PC-9 (cell line): ENCODE results near the gene ITGB5. TPM values are rescaled to one million over a fixed set of nuclear protein-coding genes. Genes with fewer than 3 reads are reported as not detected.
A peak's percentile ranks its signal among the peaks of the same experiment; 100 is the strongest.

Experiments used
- BruUV-seq: library from RNA; stranded (reverse); fragments of 400-500 nt; replicated peaks from 2 replicates; lab custom pipeline; 2021; lab: Mats Ljungman, UMichigan
- CTCF ChIA-PET: fragments of 300-600 bp; sonication (Branson Sonifier 250); formaldehyde crosslinking; loops from one replicate; lab custom pipeline; 2022; ENCODE audit warnings: antibody characterized with exemption; lab: Charles Lee
- POLR2A ChIA-PET: fragments of 300-600 bp; sonication (Branson Sonifier 250); formaldehyde crosslinking; loops from one replicate; lab custom pipeline; 2022; ENCODE audit warnings: antibody characterized with exemption; ENCODE audit not compliant: unreplicated experiment; lab: Charles Lee
- DNase-seq, 2 experiments: peaks; one replicate each; pipeline versions ENCODE4 v3.0.0 to v3.0.0-alpha.2; 2015 to 2022; ENCODE audit warnings: mixed read lengths in 1 of 2
- H2AFZ ChIP-seq: fragments of 200-600 bp; sonication (generic); 2 replicates; pipeline ENCODE4 v1.8.1; 2017; ENCODE audit warnings: antibody characterized with exemption
- H3F3A ChIP-seq: fragments of 200-600 bp; sonication (generic); 2 replicates; pipeline ENCODE4 v1.8.1; 2017; ENCODE audit warnings: antibody characterized with exemption, mild to moderate bottlenecking, low read depth; ENCODE audit not compliant: insufficient read depth
- H3K27ac ChIP-seq: fragments of 200-600 bp; sonication (generic); 2 replicates; pipeline ENCODE4 v1.6.1; 2016; ENCODE audit warnings: mixed run types
- H3K27me3 ChIP-seq: fragments of 200-600 bp; sonication (generic); 2 replicates; pipeline ENCODE4 v1.6.1; 2016; ENCODE audit warnings: low read depth, mixed run types; ENCODE audit not compliant: insufficient read depth
- H3K36me3 ChIP-seq: fragments of 200-600 bp; sonication (generic); 2 replicates; pipeline ENCODE4 v1.6.1; 2016; ENCODE audit warnings: low read depth, mixed run types
- H3K4me1 ChIP-seq: fragments of 200-600 bp; sonication (generic); replicated peaks from 2 replicates; pipeline ENCODE4 v1.6.1; 2016; ENCODE audit warnings: mixed run types; ENCODE audit not compliant: insufficient read depth
- H3K4me2 ChIP-seq: fragments of 200-600 bp; sonication (generic); 2 replicates; pipeline ENCODE4 v1.6.1; 2017; ENCODE audit warnings: mixed run types
- H3K4me3 ChIP-seq: fragments of 200-600 bp; sonication (generic); 2 replicates; pipeline ENCODE4 v1.6.1; 2016; ENCODE audit warnings: mixed run types
- H3K79me2 ChIP-seq: fragments of 200-600 bp; sonication (generic); 2 replicates; pipeline ENCODE4 v1.6.1; 2017; ENCODE audit warnings: low read depth, mixed run types
- H3K9me2 ChIP-seq: fragments of 200-600 bp; sonication (generic); 2 replicates; pipeline ENCODE4 v1.8.1; 2017; ENCODE audit warnings: mild to moderate bottlenecking; ENCODE audit not compliant: insufficient read depth
- H3K9me3 ChIP-seq: fragments of 200-600 bp; sonication (generic); 2 replicates; pipeline ENCODE4 v1.8.1; 2016; ENCODE audit warnings: low read depth; ENCODE audit not compliant: insufficient read depth
- H4K20me1 ChIP-seq: fragments of 200-600 bp; sonication (generic); 2 replicates; pipeline ENCODE4 v1.8.1; 2017; ENCODE audit not compliant: insufficient read depth
- EZH2 ChIP-seq: fragments of 200-600 bp; sonication (generic); IDR thresholded peaks from 2 replicates; pipeline ENCODE4 v1.8.0; 2017; ENCODE audit warnings: antibody characterized with exemption, low read depth
- intact Hi-C: fragments of 100-400 bp; cut with micrococcal nuclease; formaldehyde crosslinking; loops from one replicate; pipeline ENCODE4 v1.10.0; 2022; ENCODE audit not compliant: unreplicated experiment
- total RNA-seq: library from RNA; stranded (reverse); gene quantifications from 2 replicates; pipeline ENCODE4 v1.2.3, GENCODE V29; 2021
- TF ChIP-seq, protein P1 (sequence below): fragments of 200-600 bp; sonication (generic); conservative IDR thresholded peaks from 2 replicates; pipeline ENCODE4 v1.6.1; 2017; ENCODE audit warnings: mixed run types, antibody characterized with exemption, mild to moderate bottlenecking, moderate library complexity

Gene ITGB5
- total RNA-seq, 1 experiment from 2014 or later: 226 TPM

DNA sequence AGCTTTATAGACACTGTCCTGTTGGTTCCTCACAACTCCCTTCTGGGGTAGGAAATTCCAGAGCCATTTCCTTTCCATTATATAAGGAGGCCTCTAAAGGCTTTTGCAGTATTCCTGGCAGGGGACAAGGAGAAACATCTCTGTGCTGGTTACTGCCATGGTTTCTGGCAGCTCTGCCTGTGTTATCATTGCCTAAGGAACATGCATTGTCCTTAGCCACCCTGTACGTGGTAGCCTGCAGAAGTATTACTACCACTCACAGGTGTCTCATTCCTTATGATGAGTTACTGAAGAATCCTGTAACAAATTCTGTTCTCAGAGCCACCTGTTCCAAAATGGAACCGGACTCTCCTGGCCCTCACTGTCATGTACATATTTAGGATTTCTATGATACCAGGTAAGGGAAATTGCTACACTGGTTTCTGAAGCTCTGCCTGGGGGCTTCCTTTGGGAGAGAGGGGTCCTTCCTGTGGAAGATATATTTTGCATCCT, 98.9 kb downstream of the ITGB5 start:
- Histone ChIP-seq H3K9me3 (no peaks in the 10 kb centered on the region), H3K36me3 (0 out of 2 replicates have a peak, but pooled peaks cover 10% of the 10 kb centered on the region), H4K20me1 (peaks cover 3% of the 10 kb centered on the region), H2AFZ (no peak overlapping the region), H3K79me2 (no peaks in the 10 kb centered on the region), H3K4me3 (no peak overlapping the region), H3K4me1 (peaks cover 12% of the 10 kb centered on the region), H3K4me2 (no peak overlapping the region), H3K27ac (no peak overlapping the region), H3F3A (peaks cover 11% of the 10 kb centered on the region), H3K9me2 (no peaks in the 10 kb centered on the region), H3K27me3 (no peaks in the 10 kb centered on the region)
- intact Hi-C loops: no loop called here
- no peak for DNase-seq
- no TSS peak for BruUV-seq
- ChIA-PET POLR2A (no interaction called here), CTCF (interaction anchor here (3.3 kb wide), 1 partner anchor 113 kb away, joined by 36 read pairs; no protein-coding TSS in a partner anchor)
- no peak for TF ChIP-seq EZH2
- TF ChIP-seq, protein P1, sequence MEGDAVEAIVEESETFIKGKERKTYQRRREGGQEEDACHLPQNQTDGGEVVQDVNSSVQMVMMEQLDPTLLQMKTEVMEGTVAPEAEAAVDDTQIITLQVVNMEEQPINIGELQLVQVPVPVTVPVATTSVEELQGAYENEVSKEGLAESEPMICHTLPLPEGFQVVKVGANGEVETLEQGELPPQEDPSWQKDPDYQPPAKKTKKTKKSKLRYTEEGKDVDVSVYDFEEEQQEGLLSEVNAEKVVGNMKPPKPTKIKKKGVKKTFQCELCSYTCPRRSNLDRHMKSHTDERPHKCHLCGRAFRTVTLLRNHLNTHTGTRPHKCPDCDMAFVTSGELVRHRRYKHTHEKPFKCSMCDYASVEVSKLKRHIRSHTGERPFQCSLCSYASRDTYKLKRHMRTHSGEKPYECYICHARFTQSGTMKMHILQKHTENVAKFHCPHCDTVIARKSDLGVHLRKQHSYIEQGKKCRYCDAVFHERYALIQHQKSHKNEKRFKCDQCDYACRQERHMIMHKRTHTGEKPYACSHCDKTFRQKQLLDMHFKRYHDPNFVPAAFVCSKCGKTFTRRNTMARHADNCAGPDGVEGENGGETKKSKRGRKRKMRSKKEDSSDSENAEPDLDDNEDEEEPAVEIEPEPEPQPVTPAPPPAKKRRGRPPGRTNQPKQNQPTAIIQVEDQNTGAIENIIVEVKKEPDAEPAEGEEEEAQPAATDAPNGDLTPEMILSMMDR: no peak

DNA sequence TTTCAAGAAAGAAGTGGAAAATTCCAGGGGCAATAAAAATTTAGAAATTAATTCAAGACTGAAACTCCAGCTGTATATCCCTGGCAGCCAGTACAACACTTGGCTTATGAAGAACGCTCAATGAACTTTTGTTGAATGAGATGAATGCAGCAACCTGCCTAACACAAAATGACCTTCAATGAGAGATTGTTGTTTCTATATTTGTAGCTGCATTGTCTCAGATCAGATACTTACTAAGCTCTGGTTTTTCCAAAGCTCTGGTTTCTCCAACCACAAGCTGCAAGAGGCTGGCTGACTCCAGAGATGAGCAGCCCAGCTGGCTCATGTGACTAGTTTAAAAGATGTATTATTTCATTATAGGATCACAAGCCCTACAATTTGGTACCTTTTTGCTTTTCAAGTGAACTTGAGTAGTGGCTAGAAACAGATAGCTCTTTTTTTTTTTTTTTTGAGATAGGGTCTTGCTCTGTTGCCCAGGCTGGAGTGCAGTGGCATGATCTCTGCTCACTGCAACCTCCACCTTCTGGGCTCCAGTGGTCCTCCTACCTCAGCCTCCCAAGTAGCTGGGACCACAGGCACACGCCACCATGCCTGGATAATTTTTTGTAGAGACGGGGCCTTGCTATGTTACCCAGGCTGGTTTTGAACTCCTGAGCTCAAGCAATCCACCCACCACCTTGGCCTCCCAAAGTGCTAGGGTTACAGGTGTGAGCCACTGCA, 99.5 kb downstream of the ITGB5 start:
- peaks cover 4% of the 10 kb centered on the region for H4K20me1 ChIP-seq
- H3K36me3 ChIP-seq: 0 out of 2 replicates have a peak, but pooled peaks cover 8% of the 10 kb centered on the region
- POLR2A ChIA-PET: interaction anchor here (0.7 kb wide), 1 partner anchor 586 kb away, joined by 5 read pairs; no protein-coding TSS in a partner anchor
- TF ChIP-seq, protein P1: no peak
- TF ChIP-seq EZH2: no peak
- no peaks in the 10 kb centered on the region for H3K79me2 ChIP-seq
- CTCF ChIA-PET: interaction anchor here (0.5 to 3.3 kb wide), 4 partner anchors 56 to 122 kb away, joined by 4 to 36 read pairs (median 9); no protein-coding TSS in a partner anchor
- no peak for DNase-seq
- 0 out of 2 replicates have a peak overlapping the region, but pooled peaks have one; percentile 1 for H3K4me2 ChIP-seq
- no peak overlapping the region for H2AFZ ChIP-seq
- no peaks in the 10 kb centered on the region for H3K9me2 ChIP-seq
- H3K27me3 ChIP-seq: no peaks in the 10 kb centered on the region
- intact Hi-C loops: loop anchor here (2.0 kb wide), 2 partner anchors 49 to 99 kb away; partner anchors contain the start of gene ITGB5
- no peak overlapping the region for H3K4me3 ChIP-seq
- peak overlapping the region; percentile 50 for H3K27ac ChIP-seq
- H3F3A ChIP-seq: peaks cover 11% of the 10 kb centered on the region
- no peaks in the 10 kb centered on the region for H3K9me3 ChIP-seq
- peaks cover 8% of the 10 kb centered on the region for H3K4me1 ChIP-seq
- no TSS peak for BruUV-seq

DNA sequence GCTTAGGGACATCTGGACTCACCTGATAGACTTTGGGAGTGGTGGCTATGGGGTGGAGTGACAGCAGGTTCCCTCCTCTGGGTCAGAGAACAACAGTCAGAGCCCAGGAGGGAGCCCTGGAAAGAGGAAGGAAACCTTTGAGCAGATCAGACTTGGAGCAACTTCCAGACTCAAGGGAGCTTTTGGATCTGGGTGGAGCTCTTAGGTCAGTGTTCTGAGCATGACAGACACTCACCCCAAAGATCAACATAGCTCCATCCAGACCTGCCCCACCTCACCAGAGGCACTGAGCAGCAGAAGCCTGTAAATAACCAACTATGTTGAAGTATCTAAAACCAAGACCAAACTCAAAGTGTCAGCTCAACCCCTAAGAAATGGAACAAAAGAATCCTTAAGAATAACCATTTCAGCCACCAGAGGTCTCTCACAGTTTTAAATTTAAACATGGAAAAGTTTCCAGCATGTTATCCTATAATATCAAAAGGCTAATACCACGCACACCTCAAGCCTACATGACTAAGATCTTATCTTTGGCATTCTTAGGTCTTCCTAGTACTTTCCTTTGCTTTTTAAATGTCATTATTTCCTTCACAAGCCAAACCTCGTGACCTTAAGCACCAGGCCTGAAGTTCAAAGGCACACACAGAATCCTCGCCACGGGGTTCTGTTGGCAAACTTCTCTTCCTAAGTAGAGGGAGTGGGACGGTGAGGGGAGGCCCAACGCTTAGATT, 100.5 kb downstream of the ITGB5 start:
- no TSS peak for BruUV-seq
- H3K27ac ChIP-seq: peak overlapping the region; percentile 50
- H3F3A ChIP-seq: peaks cover 11% of the 10 kb centered on the region
- H3K27me3 ChIP-seq: no peaks in the 10 kb centered on the region
- TF ChIP-seq EZH2: no peak
- TF ChIP-seq, protein P1: peak; percentile 68
- no peaks in the 10 kb centered on the region for H3K9me2 ChIP-seq
- peaks cover 7% of the 10 kb centered on the region for H4K20me1 ChIP-seq
- peak; percentile 7 to 68 for DNase-seq
- intact Hi-C loops: loop anchor here (1.0 to 2.0 kb wide), 3 partner anchors 50 to 115 kb away; partner anchors contain the start of gene ITGB5
- no peaks in the 10 kb centered on the region for H3K9me3 ChIP-seq
- 0 out of 2 replicates have a peak, but pooled peaks cover under 1% of the 10 kb centered on the region for H3K36me3 ChIP-seq
- H2AFZ ChIP-seq: no peak overlapping the region
- 0 out of 2 replicates have a peak overlapping the region, but pooled peaks have one; percentile 1 for H3K4me2 ChIP-seq
- CTCF ChIA-PET: interaction anchor here (0.6 to 3.3 kb wide), 9 partner anchors 21 to 115 kb away, joined by 3 to 36 read pairs (median 3); partner anchors contain the start of gene ITGB5
- no peaks in the 10 kb centered on the region for H3K79me2 ChIP-seq
- no peak overlapping the region for H3K4me3 ChIP-seq
- POLR2A ChIA-PET: interaction anchor here (0.6 to 0.7 kb wide), 4 partner anchors 100 to 231 kb away, joined by 4 to 13 read pairs (median 6); partner anchors contain the start of gene ITGB5
- H3K4me1 ChIP-seq: peaks cover 8% of the 10 kb centered on the region
